ENCODE data around the gene ZFAND3. TPM values are rescaled to one million over a fixed set of nuclear protein-coding genes. Genes with fewer than 3 reads are reported as not detected.

ZFAND3 gene
- total RNA-seq, 2 experiments from 2014 or later, result 8.3 to 33.8 TPM

GRCh38 chr6:38146021-38146733 lies 326.6 kb downstream of the ZFAND3 start:
- Histone ChIP-seq H3K4me3 (ENCODE audit: low read depth, low read length, poor library complexity, severe bottlenecking) (no peak overlapping the region), H3K9me2 (ENCODE audit: insufficient read depth, low read length) (no peaks in the 10 kb centered on the region), H4K20me1 (ENCODE audit: insufficient read depth, low read length) (peaks cover 3% of the 10 kb centered on the region; the same call in 1 of the 2 replicates), H3K79me2 (ENCODE audit: insufficient read depth, low read depth, low read length) (no peaks in the 10 kb centered on the region), H3K4me1 (ENCODE audit: insufficient read depth, low read length, poor library complexity, severe bottlenecking) (no peaks in the 10 kb centered on the region), H3K9me3 (ENCODE audit: low read length) (no peaks in the 10 kb centered on the region), H3K27ac (ENCODE audit: low read depth, low read length, poor library complexity, severe bottlenecking) (no peak overlapping the region), H2AFZ (ENCODE audit: low read length) (no peak overlapping the region), H3K4me2 (ENCODE audit: low read length) (no peak overlapping the region), H3K36me3 (ENCODE audit: insufficient read depth, low read length) (no peaks in the 10 kb centered on the region)
- POLR2A ChIA-PET, result interaction anchor here (0.7 kb wide), 1 partner anchor 45 kb away, joined by 3 read pairs; no protein-coding TSS in a partner anchor
- no TSS peak for BruUV-seq (replicated peaks)
- TF ChIP-seq EZH2phosphoT487 (IDR thresholded peaks at IDR 0.05; ENCODE audit: borderline replicate concordance, low read depth, low read length), result no peak
- TF ChIP-seq CTCF (conservative IDR thresholded peaks at IDR 0.05; ENCODE audit: low read length), result no peak
- intact Hi-C loops (cut with micrococcal nuclease; ENCODE audit: unreplicated experiment), result no loop called here
- DNase-seq (ENCODE audit: low spot score), result no peak
- CTCF ChIA-PET (ENCODE audit: unreplicated experiment), result no interaction called here

- no peak for DNase-seq (ENCODE audit: low spot score)
- Histone ChIP-seq H3K79me2 (ENCODE audit: insufficient read depth, low read depth, low read length) (no peaks in the 10 kb centered on the region), H3K4me2 (ENCODE audit: low read length) (no peak overlapping the region), H3K36me3 (ENCODE audit: insufficient read depth, low read length) (no peaks in the 10 kb centered on the region), H3K9me3 (ENCODE audit: low read length) (no peaks in the 10 kb centered on the region), H2AFZ (ENCODE audit: low read length) (no peak overlapping the region), H3K4me3 (ENCODE audit: low read depth, low read length, poor library complexity, severe bottlenecking) (no peak overlapping the region), H4K20me1 (ENCODE audit: insufficient read depth, low read length) (peaks cover 3% of the 10 kb centered on the region; the same call in 1 of the 2 replicates), H3K4me1 (ENCODE audit: insufficient read depth, low read length, poor library complexity, severe bottlenecking) (no peaks in the 10 kb centered on the region), H3K9me2 (ENCODE audit: insufficient read depth, low read length) (no peaks in the 10 kb centered on the region), H3K27ac (ENCODE audit: low read depth, low read length, poor library complexity, severe bottlenecking) (no peak overlapping the region)
- TF ChIP-seq CTCF (conservative IDR thresholded peaks at IDR 0.05; ENCODE audit: low read length) (no peak), EZH2phosphoT487 (IDR thresholded peaks at IDR 0.05; ENCODE audit: borderline replicate concordance, low read depth, low read length) (no peak)
- ChIA-PET POLR2A (no interaction called here), CTCF (ENCODE audit: unreplicated experiment) (no interaction called here)
- intact Hi-C loops (cut with micrococcal nuclease; ENCODE audit: unreplicated experiment), result no loop called here
- BruUV-seq (replicated peaks), result no TSS peak
Observed at GRCh38 chr6:38146734-38147027, 327.2 kb downstream of the ZFAND3 start.

- no peak overlapping the region for H3K27ac ChIP-seq (ENCODE audit: low read depth, low read length, poor library complexity, severe bottlenecking)
- DNase-seq (ENCODE audit: low spot score), result no peak
- no TSS peak for BruUV-seq (replicated peaks)
- POLR2A ChIA-PET, result interaction anchor here (0.7 kb wide), 1 partner anchor 485 kb away, joined by 4 read pairs; no protein-coding TSS in a partner anchor
- no peak overlapping the region for H3K4me3 ChIP-seq (ENCODE audit: low read depth, low read length, poor library complexity, severe bottlenecking)
- no peak for TF ChIP-seq CTCF (conservative IDR thresholded peaks at IDR 0.05; ENCODE audit: low read length)
- TF ChIP-seq EZH2phosphoT487 (IDR thresholded peaks at IDR 0.05; ENCODE audit: borderline replicate concordance, low read depth, low read length), result no peak
- no peak overlapping the region for H3K4me2 ChIP-seq (ENCODE audit: low read length)
- CTCF ChIA-PET (ENCODE audit: unreplicated experiment), result no interaction called here
- peaks cover 3% of the 10 kb centered on the region for H3K4me1 ChIP-seq (ENCODE audit: insufficient read depth, low read length, poor library complexity, severe bottlenecking)
- H4K20me1 ChIP-seq (ENCODE audit: insufficient read depth, low read length), result no peaks in the 10 kb centered on the region; the same call in 1 of the 2 replicates
- intact Hi-C loops (cut with micrococcal nuclease; ENCODE audit: unreplicated experiment), result no loop called here
- no peak overlapping the region for H2AFZ ChIP-seq (ENCODE audit: low read length)
- H3K79me2 ChIP-seq (ENCODE audit: insufficient read depth, low read depth, low read length), result no peaks in the 10 kb centered on the region
- H3K9me3 ChIP-seq (ENCODE audit: low read length), result no peaks in the 10 kb centered on the region
- no peaks in the 10 kb centered on the region for H3K36me3 ChIP-seq (ENCODE audit: insufficient read depth, low read length)
- H3K9me2 ChIP-seq (ENCODE audit: insufficient read depth, low read length), result no peaks in the 10 kb centered on the region
Observed at GRCh38 chr6:38148606-38149005, 329.1 kb downstream of the ZFAND3 start.

Measured in OCI-LY7 (cell line).